ENCODE results near the gene ECE2.
A peak's percentile ranks its signal among the peaks of the same experiment; 100 is the strongest.

The ECE2 gene

DNA sequence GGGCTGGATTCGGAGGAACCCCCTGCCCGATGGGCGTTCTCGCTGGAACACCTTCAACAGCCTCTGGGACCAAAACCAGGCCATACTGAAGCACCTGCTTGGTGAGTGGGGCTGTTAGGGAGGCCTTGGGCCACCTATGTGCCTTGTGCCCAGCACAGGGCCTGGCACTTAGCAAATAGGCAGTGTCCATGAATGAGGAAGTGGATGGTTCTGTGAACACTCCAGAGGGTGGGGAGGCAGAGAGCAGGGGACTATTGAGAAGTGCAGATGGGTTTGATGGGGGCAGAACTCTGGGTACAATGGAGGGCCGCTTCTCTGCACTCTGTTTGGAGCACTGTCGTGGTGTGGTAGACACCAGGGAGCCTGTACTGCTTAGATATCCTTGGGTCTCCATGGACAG, 1.5 kb downstream of the ECE2 start:
- DNase-seq: no peak

GRCh38 chr3:184282941-184283340, 7.1 kb downstream of the ECE2 start:
- DNase-seq: no peak

GRCh38 chr3:184283681-184284080, 7.9 kb downstream of the ECE2 start:
- no peak for DNase-seq

- DNase-seq: peak; percentile 82
Observed at GRCh38 chr3:184284696-184285095, 8.9 kb downstream of the ECE2 start.

GRCh38 chr3:184289426-184289938, 13.7 kb downstream of the ECE2 start:
- DNase-seq: no peak

- DNase-seq: no peak
Observed at GRCh38 chr3:184290331-184290730, 14.5 kb downstream of the ECE2 start.

- DNase-seq: no peak
Observed at GRCh38 chr3:184291044-184291737, 15.4 kb downstream of the ECE2 start.

DNA sequence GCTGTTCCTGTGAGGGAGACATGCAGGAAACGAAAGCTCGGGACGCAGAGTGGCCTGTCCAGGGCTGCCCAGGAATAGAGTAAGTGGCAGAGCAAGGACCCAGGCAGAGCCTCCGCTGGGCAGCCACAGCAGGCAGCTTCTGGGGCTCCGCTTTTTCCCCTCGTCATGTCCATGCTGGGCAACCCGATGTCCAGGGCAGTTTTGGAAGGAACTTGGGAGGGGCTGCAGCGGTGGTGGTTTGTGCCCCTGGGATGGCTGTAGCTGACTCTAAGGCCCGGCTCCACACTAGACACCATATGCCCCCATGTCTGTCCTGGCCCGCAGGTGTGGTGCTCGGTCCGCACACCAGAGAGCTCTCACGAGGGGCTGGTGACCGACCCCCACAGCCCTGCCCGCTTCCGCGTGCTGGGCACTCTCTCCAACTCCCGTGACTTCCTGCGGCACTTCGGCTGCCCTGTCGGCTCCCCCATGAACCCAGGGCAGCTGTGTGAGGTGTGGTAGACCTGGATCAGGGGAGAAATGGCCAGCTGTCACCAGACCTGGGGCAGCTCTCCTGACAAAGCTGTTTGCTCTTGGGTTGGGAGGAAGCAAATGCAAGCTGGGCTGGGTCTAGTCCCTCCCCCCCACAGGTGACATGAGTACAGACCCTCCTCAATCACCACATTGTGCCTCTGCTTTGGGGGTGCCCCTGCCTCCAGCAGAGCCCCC, 16.1 kb downstream of the ECE2 start:
- no peak for DNase-seq

GRCh38 chr3:184295771-184296170, 19.9 kb downstream of the ECE2 start:
- DNase-seq: no peak

DNA sequence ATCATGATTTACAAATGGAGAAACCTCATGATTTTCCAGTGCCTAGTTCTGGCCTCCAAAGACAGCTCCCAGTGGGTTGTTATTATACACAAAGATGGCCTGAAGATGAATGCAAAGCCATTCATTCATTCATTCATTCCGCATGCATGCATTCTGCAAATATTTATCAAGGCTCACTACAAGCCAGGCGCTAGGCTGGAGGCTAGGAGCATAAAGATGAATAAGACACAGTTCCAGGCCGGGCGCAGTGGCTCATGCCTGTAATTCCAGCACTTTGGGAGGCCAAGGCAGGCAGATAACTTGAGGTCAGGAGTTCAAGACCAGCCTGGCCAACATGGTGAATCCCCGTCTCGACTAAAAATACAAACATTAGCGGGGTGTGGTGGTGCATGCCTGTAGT, 20.8 kb downstream of the ECE2 start:
- no peak for DNase-seq

DNA sequence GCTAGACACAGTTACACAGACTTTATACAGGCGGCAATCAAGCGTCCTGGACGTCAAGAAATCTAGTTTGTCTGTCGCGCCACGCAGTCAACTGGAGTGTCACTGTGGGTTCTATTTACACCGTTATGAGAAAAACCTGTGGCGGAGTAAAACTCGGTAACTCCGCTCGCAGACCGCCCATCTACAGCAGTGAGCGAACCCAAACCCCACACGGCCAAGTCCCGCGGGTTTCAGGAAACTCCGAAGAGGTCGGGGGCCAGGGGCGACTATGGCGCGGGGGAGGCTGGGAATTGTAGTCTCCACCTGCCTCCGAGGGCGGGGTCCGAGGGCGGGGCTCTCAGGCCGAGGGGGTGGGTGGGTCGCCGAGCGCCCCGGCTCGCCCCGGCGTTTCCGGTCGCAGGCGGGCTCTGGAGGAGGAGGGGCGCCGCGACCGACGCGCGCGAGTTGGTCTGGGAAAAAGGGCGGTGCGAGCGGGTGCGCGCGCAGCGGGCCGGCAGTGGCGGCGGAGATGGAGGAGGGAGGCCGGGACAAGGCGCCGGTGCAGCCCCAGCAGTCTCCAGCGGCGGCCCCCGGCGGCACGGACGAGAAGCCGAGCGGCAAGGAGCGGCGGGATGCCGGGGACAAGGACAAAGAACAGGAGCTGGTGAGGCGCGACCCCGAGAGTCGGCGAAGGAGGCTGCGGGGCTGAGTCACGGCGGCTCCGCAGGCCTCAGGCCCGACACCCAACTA, 23.1 kb downstream of the ECE2 start, which contains the start of gene PSMD2:
Gene PSMD2 (plus strand): TSS at position 483 of the 729 bp plus-strand sequence. CDS start 26 bp downstream, at position 509.
- DNase-seq: peak; percentile 91

DNA sequence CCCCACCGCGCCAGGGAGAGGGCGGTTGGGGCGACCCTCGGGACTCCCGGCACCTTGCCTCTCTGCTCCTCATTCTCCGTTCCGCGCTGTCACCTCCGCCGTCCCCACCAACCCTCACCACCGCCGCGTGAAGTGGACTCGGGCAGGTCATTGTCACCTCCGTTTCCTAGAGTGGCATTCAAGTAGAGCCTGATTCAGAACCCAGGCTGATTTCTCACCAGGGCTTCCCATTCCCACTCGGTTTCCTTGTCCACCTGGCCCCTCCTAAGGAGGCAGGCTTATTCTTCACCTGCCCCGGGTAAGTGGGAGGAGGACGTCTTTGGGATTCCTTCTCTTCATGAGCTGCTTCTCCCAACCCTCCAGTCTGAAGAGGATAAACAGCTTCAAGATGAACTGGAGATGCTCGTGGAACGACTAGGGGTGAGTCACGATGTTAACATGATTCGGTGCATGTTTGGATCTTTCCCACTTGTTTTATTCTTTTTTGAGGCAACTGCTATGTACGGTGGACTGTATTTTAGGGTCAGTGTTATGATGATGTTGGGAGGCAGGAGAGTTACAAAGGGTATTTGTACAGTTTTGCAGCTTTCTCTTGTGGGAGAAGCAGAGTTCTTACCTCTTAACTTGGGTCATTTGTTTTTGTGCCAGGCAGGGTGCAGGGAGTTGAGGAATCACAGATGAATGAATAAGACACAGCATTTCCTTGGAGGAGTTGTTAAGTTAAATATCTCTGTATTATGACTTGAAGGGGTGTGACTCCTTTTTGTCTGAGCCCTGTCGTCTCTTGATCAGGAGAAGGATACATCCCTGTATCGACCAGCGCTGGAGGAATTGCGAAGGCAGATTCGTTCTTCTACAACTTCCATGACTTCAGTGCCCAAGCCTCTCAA, 23.9 kb downstream of the ECE2 start:
- no peak for DNase-seq

GRCh38 chr3:184300378-184300720, 24.5 kb downstream of the ECE2 start:
- DNase-seq: no peak

DNA sequence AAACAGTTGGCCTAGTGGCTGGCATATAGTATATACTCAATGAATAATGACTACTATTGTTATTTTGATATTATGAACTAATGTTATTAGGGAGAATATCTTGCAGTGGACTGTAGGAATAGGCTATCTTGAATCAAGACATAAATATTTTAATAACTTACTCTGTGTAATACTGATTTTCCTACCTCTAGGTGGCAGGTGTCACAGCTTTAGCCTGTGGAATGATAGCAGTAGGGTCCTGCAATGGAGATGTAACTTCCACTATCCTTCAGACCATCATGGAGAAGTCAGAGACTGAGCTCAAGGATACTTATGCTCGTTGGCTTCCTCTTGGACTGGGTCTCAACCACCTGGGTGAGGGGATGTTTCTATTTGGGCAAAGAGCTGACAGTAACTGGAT, 29.8 kb downstream of the ECE2 start:
- DNase-seq: no peak

GRCh38 chr3:184306341-184306972, 30.6 kb downstream of the ECE2 start:
- no peak for DNase-seq

GRCh38 chr3:184307915-184308314, 32.1 kb downstream of the ECE2 start:
- DNase-seq: no peak

- no peak for DNase-seq
Observed at GRCh38 chr3:184308744-184309143, 32.9 kb downstream of the ECE2 start.

GRCh38 chr3:184311633-184312032, 35.8 kb downstream of the ECE2 start:
- no peak for DNase-seq

DNA sequence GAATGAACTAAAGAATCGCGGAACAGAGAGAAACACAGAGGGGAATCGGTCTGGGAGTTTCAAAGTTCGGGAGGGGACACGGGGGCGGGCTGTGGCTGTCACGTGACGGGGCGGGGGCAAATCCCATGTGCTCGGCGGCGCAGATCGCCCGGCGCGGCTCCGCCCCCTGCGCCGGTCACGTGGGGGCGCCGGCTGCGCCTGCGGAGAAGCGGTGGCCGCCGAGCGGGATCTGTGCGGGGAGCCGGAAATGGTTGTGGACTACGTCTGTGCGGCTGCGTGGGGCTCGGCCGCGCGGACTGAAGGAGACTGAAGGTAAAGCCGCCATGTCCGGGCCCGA, 38.5 kb downstream of the ECE2 start, which contains the start of gene EIF4G1:
Gene EIF4G1 (plus strand): TSS at position 244 of the 337 bp plus-strand sequence. CDS start 1,191 bp downstream, outside the sequence.
- peak; percentile 90 for DNase-seq

- DNase-seq: no peak
Observed at GRCh38 chr3:184314700-184315542, 39.1 kb downstream of the ECE2 start.

GRCh38 chr3:184315543-184315867, 39.7 kb downstream of the ECE2 start:
- DNase-seq: no peak
